GM20000 (cell line): ENCODE measurements around the gene BTBD9.

Experiments
- DNase-seq: peaks from one replicate; pipeline ENCODE4 v3.0.0; 2012; ENCODE audit warnings: low spot score
- CTCF ChIP-seq: IDR thresholded peaks from 2 replicates; pipeline ENCODE4 v1.5.1; 2012; ENCODE audit warnings: mild to moderate bottlenecking, control low read depth; ENCODE audit errors: extremely low read depth, missing control alignments

Gene BTBD9

GRCh38 chr6:38571721-38572120, 68.0 kb downstream of the BTBD9 start:
- DNase-seq = no peak
- no peak for TF ChIP-seq CTCF

GRCh38 chr6:38570750-38571149, 69.0 kb downstream of the BTBD9 start:
- TF ChIP-seq CTCF = no peak
- DNase-seq = no peak

- TF ChIP-seq CTCF = no peak
- no peak for DNase-seq
Measured at GRCh38 chr6:38567436-38567835, 72.3 kb downstream of the BTBD9 start.

- no peak for TF ChIP-seq CTCF
- DNase-seq = no peak
Measured at GRCh38 chr6:38566295-38567030, 73.3 kb downstream of the BTBD9 start.

- TF ChIP-seq CTCF = no peak
- no peak for DNase-seq
Measured at GRCh38 chr6:38564301-38564700, 75.4 kb downstream of the BTBD9 start.

- DNase-seq = no peak
- TF ChIP-seq CTCF = no peak
Measured at GRCh38 chr6:38555606-38556005, 84.1 kb downstream of the BTBD9 start.

GRCh38 chr6:38554700-38555413, 84.9 kb downstream of the BTBD9 start:
- no peak for DNase-seq
- TF ChIP-seq CTCF = no peak
